SH-SY5Y (cell line): ENCODE data around the gene BPNT1.

Experiments
- GATA2 ChIP-seq: IDR thresholded peaks from 2 replicates; pipeline ENCODE4 v1.6.1; 2011; ENCODE audit warnings: mild to moderate bottlenecking, low read depth, low read length
- GATA3 ChIP-seq: IDR thresholded peaks from 2 replicates; pipeline ENCODE4 v1.6.1; 2011; ENCODE audit warnings: low read depth, mild to moderate bottlenecking, low read length, moderate library complexity

GRCh38 chr1:220113136-220113695 is 23.6 kb upstream of the BPNT1 start:
- TF ChIP-seq GATA2 (no peak), GATA3 (no peak)
